Fibroblast of lung (primary cell): Measurements from ENCODE around the gene TP63. TPM values are rescaled to one million over a fixed set of nuclear protein-coding genes. Genes with fewer than 3 reads are reported as not detected.
"Not testable (repeated sequence)": the region's sequence is repeated elsewhere in the genome, so short reads cannot be mapped to it uniquely, and the experiment has no call there.

Source experiments
- DNase-seq, 2 donors: peaks; one replicate each; pipeline versions ENCODE4 v3.0.0 to v3.0.0-alpha.2; 2010; ENCODE audit warnings: low read depth in 2 of 2
- H2AFZ ChIP-seq: 2 replicates; pipeline ENCODE4 v1.5.1; 2012; ENCODE audit warnings: low read length, control low read depth, inconsistent platforms
- H3K27ac ChIP-seq: 2 replicates; pipeline ENCODE4 v1.5.1; 2011; ENCODE audit warnings: low read length, control low read depth; ENCODE audit not compliant: insufficient read depth
- H3K27me3 ChIP-seq: 2 replicates; pipeline ENCODE4 v1.5.1; 2011; ENCODE audit warnings: mild to moderate bottlenecking, low read length; ENCODE audit not compliant: control insufficient read depth, insufficient read depth
- H3K36me3 ChIP-seq: 2 replicates; pipeline ENCODE4 v1.5.1; 2011; ENCODE audit warnings: low read length; ENCODE audit not compliant: control insufficient read depth, insufficient read depth
- H3K4me1 ChIP-seq: 2 replicates; pipeline ENCODE4 v1.5.1; 2011; ENCODE audit warnings: low read length; ENCODE audit not compliant: control insufficient read depth, insufficient read depth; ENCODE audit errors: extremely low read depth
- H3K4me2 ChIP-seq: 2 replicates; pipeline ENCODE4 v1.5.1; 2011; ENCODE audit warnings: low read length, control low read depth; ENCODE audit not compliant: insufficient read depth; ENCODE audit errors: extremely low read depth
- H3K4me3 ChIP-seq, 4 experiments: fragments of 200-600 bp in 1 of 4; sonication (generic) in 1 of 4; replicated peaks in 1 of 4; 2 replicates each; pipeline ENCODE4 v1.5.1; 2011 to 2016; ENCODE audit warnings: low read length in 4 of 4, low read depth in 3 of 4, mild to moderate bottlenecking in 3 of 4, control low read depth in 2 of 4, inconsistent platforms in 1 of 4, mixed read lengths in 1 of 4; ENCODE audit not compliant: insufficient read depth in 1 of 4; ENCODE audit errors: control extremely low read depth in 1 of 4
- H3K79me2 ChIP-seq: 2 replicates; pipeline ENCODE4 v1.5.1; 2012; ENCODE audit warnings: mild to moderate bottlenecking, low read length, inconsistent platforms; ENCODE audit not compliant: control insufficient read depth, insufficient read depth
- H3K9ac ChIP-seq: 2 replicates; pipeline ENCODE4 v1.5.1; 2011; ENCODE audit warnings: mild to moderate bottlenecking, low read length, control low read depth; ENCODE audit not compliant: insufficient read depth
- H3K9me3 ChIP-seq: 2 replicates; pipeline ENCODE4 v1.5.1; 2012; ENCODE audit warnings: low read depth, low read length; ENCODE audit not compliant: control insufficient read depth, insufficient read depth
- H4K20me1 ChIP-seq: 2 replicates; pipeline ENCODE4 v1.5.1; 2011; ENCODE audit warnings: low read length; ENCODE audit not compliant: control insufficient read depth, insufficient read depth; ENCODE audit errors: extremely low read depth
- EZH2 ChIP-seq: IDR thresholded peaks from 2 replicates; pipeline ENCODE4 v1.5.1; 2012; ENCODE audit warnings: low read length, control low read depth, mild to moderate bottlenecking; ENCODE audit errors: missing control alignments
- polyA plus RNA-seq, 2 donors: library from polyadenylated mRNA; depleted of rRNA in 1 of 2; stranded (reverse) in 1 of 2; unstranded in 1 of 2; fragments of >200 nt; gene quantifications; 2 replicates each; pipeline ENCODE4 v1.2.1, GENCODE V29; 2011 to 2012; ENCODE audit warnings: missing spikeins in 1 of 2
- total RNA-seq: library from RNA; depleted of rRNA; stranded (reverse); fragments of >200 nt; gene quantifications from 2 replicates; pipeline ENCODE4 v1.2.1, GENCODE V29; 2014
- TF ChIP-seq, protein P1 (sequence below), 2 donors: IDR thresholded peaks in 1 of 2; conservative IDR thresholded peaks in 1 of 2; 1 replicate in 1 of 2; 2 replicates in 1 of 2; pipeline ENCODE4 v1.5.1; 2011 to 2012; ENCODE audit warnings: low read length in 2 of 2, control low read depth in 1 of 2, inconsistent platforms in 1 of 2, low read depth in 1 of 2, mild to moderate bottlenecking in 1 of 2

TP63 gene
- total and polyA plus RNA-seq, 2 donors (not counting 1 experiment from before 2014, with no cell fraction given) = 0.06 TPM; not detected in 1

DNA sequence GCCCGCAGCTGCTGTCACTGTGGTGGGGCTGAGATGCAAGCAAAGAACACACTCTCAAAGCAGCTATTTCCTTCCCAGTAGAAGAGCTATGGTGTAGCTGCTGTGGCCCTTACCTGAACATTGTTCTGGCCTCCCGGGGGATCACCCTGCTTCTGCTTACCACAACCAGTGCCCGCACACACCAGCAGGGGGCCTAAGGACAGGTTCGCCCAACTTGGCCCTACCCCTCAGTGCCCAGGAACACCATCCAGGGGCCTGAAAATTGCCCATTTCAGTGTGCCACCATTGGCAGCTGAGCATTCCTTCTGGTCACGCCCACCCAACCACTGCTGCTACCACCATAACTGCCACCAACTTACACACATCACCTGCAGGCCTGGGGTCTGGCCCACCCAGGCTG lies 113.0 kb downstream of the TP63 start:
- DNase-seq = no peak
- TF ChIP-seq, protein P1, sequence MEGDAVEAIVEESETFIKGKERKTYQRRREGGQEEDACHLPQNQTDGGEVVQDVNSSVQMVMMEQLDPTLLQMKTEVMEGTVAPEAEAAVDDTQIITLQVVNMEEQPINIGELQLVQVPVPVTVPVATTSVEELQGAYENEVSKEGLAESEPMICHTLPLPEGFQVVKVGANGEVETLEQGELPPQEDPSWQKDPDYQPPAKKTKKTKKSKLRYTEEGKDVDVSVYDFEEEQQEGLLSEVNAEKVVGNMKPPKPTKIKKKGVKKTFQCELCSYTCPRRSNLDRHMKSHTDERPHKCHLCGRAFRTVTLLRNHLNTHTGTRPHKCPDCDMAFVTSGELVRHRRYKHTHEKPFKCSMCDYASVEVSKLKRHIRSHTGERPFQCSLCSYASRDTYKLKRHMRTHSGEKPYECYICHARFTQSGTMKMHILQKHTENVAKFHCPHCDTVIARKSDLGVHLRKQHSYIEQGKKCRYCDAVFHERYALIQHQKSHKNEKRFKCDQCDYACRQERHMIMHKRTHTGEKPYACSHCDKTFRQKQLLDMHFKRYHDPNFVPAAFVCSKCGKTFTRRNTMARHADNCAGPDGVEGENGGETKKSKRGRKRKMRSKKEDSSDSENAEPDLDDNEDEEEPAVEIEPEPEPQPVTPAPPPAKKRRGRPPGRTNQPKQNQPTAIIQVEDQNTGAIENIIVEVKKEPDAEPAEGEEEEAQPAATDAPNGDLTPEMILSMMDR (conservative IDR thresholded peaks at IDR 0.05 in 1 of 2, IDR thresholded peaks at IDR 0.05 in 1 of 2; ENCODE audit: low read depth in 1 of 2, low read length in 2 of 2) = peak in 1 of 2 donors; percentile 1
- no peak for TF ChIP-seq EZH2
- no peak overlapping the region for H3K9ac ChIP-seq
- no peaks in the 10 kb centered on the region for H3K27me3 ChIP-seq
- no peak overlapping the region for H2AFZ ChIP-seq
- no peaks in the 10 kb centered on the region for H3K79me2 ChIP-seq
- H3K4me3 ChIP-seq = no peak overlapping the region
- H3K4me1 ChIP-seq = no peaks in the 10 kb centered on the region
- H4K20me1 ChIP-seq = no peaks in the 10 kb centered on the region
- no peak overlapping the region for H3K27ac ChIP-seq
- no peaks in the 10 kb centered on the region for H3K9me3 ChIP-seq
- no peaks in the 10 kb centered on the region for H3K36me3 ChIP-seq
- no peak overlapping the region for H3K4me2 ChIP-seq

DNA sequence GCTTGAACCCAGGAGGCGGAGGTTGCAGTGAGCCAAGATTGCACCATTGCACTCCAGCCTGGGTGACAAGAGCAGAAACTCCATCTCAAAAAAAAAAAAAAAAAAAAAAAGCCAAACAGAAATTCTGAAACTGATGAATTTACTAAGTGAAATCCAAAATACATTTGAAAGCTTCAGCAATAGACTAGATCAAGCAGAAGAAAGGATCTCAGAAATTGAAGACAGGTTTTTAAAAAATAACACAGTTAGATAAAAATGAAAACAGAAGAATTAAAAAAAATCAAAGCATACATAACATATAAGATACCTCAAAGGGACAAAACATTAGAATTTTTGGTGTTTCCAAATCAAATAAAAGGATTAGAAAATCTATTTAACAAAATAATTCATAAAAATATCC lies 114.4 kb downstream of the TP63 start:
- H4K20me1 ChIP-seq = no peaks in the 10 kb centered on the region

GRCh38 chr3:189748046-189748445 lies 116.9 kb downstream of the TP63 start:
- Histone ChIP-seq H4K20me1 (no peaks in the 10 kb centered on the region), H3K27me3 (no peaks in the 10 kb centered on the region), H3K4me3 (no peak overlapping the region), H3K79me2 (no peaks in the 10 kb centered on the region), H2AFZ (no peak overlapping the region), H3K9ac (no peak overlapping the region), H3K4me1 (no peaks in the 10 kb centered on the region), H3K27ac (no peak overlapping the region), H3K9me3 (no peaks in the 10 kb centered on the region), H3K4me2 (no peak overlapping the region), H3K36me3 (no peaks in the 10 kb centered on the region)
- no peak for DNase-seq
- TF ChIP-seq, protein P1 (conservative IDR thresholded peaks at IDR 0.05 in 1 of 2, IDR thresholded peaks at IDR 0.05 in 1 of 2; ENCODE audit: low read depth in 1 of 2, low read length in 2 of 2) = no peak
- no peak for TF ChIP-seq EZH2

More for the DNA sequence above, 114.4 kb downstream of the TP63 start:
- Histone ChIP-seq H3K9ac (no peak overlapping the region), H3K4me2 (no peak overlapping the region), H3K4me1 (no peaks in the 10 kb centered on the region), H3K27me3 (no peaks in the 10 kb centered on the region), H3K36me3 (no peaks in the 10 kb centered on the region), H3K27ac (no peak overlapping the region), H3K79me2 (no peaks in the 10 kb centered on the region), H3K9me3 (no peaks in the 10 kb centered on the region), H3K4me3 (no peak overlapping the region), H2AFZ (no peak overlapping the region)
- no peak for DNase-seq
- TF ChIP-seq EZH2 = no peak
- TF ChIP-seq, protein P1 (conservative IDR thresholded peaks at IDR 0.05 in 1 of 2, IDR thresholded peaks at IDR 0.05 in 1 of 2; ENCODE audit: low read depth in 1 of 2, low read length in 2 of 2) = no peak

DNA sequence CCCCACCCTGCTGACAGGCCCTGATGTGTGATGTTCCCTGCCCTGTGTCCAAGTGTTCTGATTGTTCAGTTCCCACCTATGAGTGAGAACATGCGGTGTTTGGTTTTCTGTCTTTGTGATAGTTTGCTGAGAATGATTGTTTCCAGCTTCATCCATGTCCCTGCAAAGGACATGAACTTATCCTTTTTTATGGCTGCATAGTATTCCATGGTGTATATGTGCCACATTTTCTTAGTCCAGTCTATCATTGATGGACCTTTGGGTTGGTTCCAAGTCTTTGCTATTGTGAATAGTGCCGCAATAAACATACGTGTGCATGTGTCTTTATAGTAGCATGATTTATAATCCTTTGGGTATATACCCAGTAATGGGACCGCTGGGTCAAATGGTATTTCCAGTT lies 119.8 kb downstream of the TP63 start:
- not testable (repeated sequence) for H3K36me3 ChIP-seq, DNase-seq, H3K9me3 ChIP-seq, H3K4me2 ChIP-seq, H3K9ac ChIP-seq, H3K4me3 ChIP-seq, H3K27me3 ChIP-seq, H3K79me2 ChIP-seq, H2AFZ ChIP-seq, H3K27ac ChIP-seq, H3K4me1 ChIP-seq, H4K20me1 ChIP-seq
